ENCODE data around the gene DLGAP1. TPM values are rescaled to one million over a fixed set of nuclear protein-coding genes. Genes with fewer than 3 reads are reported as not detected.

Gene DLGAP1
- total RNA-seq, 1 experiment from 2014 or later, result 23.2 TPM

DNA sequence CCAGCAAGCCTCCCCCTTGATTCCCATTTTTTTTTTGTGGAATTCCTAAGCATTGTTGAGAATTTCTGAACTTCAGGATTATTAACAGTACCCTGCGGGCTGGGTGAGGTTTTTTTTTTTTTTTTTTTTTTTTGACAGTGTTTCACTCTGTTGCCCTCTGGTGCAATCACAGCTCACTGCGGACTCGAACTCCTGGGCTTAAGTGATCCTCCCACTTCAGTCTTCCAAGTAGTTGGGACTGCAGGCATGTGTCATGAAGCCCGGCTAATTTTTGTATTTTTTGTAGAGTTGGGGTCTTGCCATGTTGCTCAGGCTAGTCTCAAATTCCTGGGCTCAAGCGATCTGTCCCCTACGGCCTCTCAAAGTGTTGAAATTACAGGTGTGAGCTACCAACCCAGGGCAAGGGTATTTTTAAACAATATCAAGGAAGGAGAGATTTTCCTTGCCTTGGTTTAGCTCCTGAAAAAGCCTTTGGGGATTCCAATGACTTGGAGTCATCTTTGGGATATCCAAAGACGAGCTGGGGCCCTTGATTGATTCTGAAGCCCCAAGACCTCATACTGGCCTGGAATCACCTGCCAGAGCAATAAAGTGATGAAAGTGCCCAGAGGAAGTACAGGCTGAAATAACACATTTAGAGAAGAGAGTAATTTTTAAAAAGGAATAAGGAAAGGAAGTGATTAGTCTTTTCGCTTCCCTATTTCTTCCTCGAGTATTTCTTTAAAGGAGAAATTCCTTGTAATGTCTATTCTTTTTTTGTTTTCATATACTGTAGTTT is 764.9 kb downstream of the DLGAP1 start:
- no peak overlapping the region for H3K27ac ChIP-seq (ENCODE audit: insufficient read length, low read depth, low read length)
- H3K79me2 ChIP-seq (ENCODE audit: insufficient read depth, low read length), result no peaks in the 10 kb centered on the region
- H3K4ac ChIP-seq (ENCODE audit: low read depth, low read length), result no peak overlapping the region
- H3K9me3 ChIP-seq (ENCODE audit: control insufficient read depth, low read depth, low read length), result no peaks in the 10 kb centered on the region
- H3K23me2 ChIP-seq (ENCODE audit: insufficient read length, low read depth, low read length, poor library complexity, severe bottlenecking), result no peaks in the 10 kb centered on the region
- no peak overlapping the region for H2BK120ac ChIP-seq (ENCODE audit: low read depth, low read length, poor library complexity, severe bottlenecking)
- no peak overlapping the region for H3T11ph ChIP-seq (ENCODE audit: low read length)
- DNase-seq, result peak; percentile 38
- peaks cover 3 to 7% of the 10 kb centered on the region in 2 experiments; a peak in 4 of 5 replicates for H3K9me3 Mint-ChIP-seq
- peaks cover 11 to 18% of the 10 kb centered on the region in 2 experiments for H3K4me1 Mint-ChIP-seq
- no peak overlapping the region for H3K23ac ChIP-seq (ENCODE audit: insufficient read length, low read depth, low read length)
- no peak overlapping the region for H2BK15ac ChIP-seq (ENCODE audit: low read depth, low read length)
- no peaks in the 10 kb centered on the region for H3K27me3 ChIP-seq (ENCODE audit: insufficient read depth, low read length)
- no peaks in the 10 kb centered on the region for H3K79me1 ChIP-seq (ENCODE audit: insufficient read depth, low read depth, low read length, poor library complexity, severe bottlenecking)
- no peak overlapping the region for H3K56ac ChIP-seq (ENCODE audit: insufficient read length, low read depth, low read length)
- no peak; the same call in 1 of the 3 replicates for TF ChIP-seq CTCF (conservative IDR thresholded peaks at IDR 0.05)
- no peak overlapping the region for H2AFZ ChIP-seq (ENCODE audit: low read length)
- H4K5ac ChIP-seq (ENCODE audit: insufficient read length, low read depth, low read length), result no peak overlapping the region
- H3K9ac ChIP-seq (ENCODE audit: extremely low read depth, insufficient read length, low read length), result no peak overlapping the region
- H3K27ac Mint-ChIP-seq, result peak overlapping the region in 2 of 3 experiments; percentile 69 to 73; a peak in 3 of 7 replicates
- no peak overlapping the region for H3K14ac ChIP-seq (ENCODE audit: insufficient read depth, low read length)
- WGBS (ENCODE audit: extremely low coverage, insufficient read length, low lambda C conversion rate), result no CpG with 5 or more reads among the region's 9 CpGs
- no peak overlapping the region for H2AK5ac ChIP-seq (ENCODE audit: insufficient read length, low read length)
- no peak overlapping the region for H2BK5ac ChIP-seq (ENCODE audit: insufficient read length, low read length)
- no peaks in the 10 kb centered on the region for H3K4me1 ChIP-seq (ENCODE audit: insufficient read depth, low read length)
- no peaks in the 10 kb centered on the region for H3K27me3 Mint-ChIP-seq (ENCODE audit: low read depth)
- H3K36me3 Mint-ChIP-seq (ENCODE audit: insufficient read depth in 1 of 3, low read depth in 3 of 3), result peaks cover 8 to 12% (median 11%) of the 10 kb centered on the region in 3 experiments
- H4K8ac ChIP-seq (replicated peaks; ENCODE audit: insufficient read length, low read depth, low read length), result no peak overlapping the region
- no peak overlapping the region for H4K91ac ChIP-seq (ENCODE audit: insufficient read length, low read depth, low read length)
- H4K20me1 ChIP-seq (ENCODE audit: control insufficient read depth, insufficient read depth, insufficient read length), result no peaks in the 10 kb centered on the region
- no peak overlapping the region for H3K18ac ChIP-seq (ENCODE audit: insufficient read length, low read depth, low read length)
- no peak overlapping the region for H2BK12ac ChIP-seq (ENCODE audit: insufficient read length, low read depth, low read length)
- H3K4me3 Mint-ChIP-seq, result no peak overlapping the region
- H3K4me2 ChIP-seq (ENCODE audit: insufficient read depth, insufficient read length, low read length), result no peak overlapping the region
- no peak overlapping the region for H2BK20ac ChIP-seq (ENCODE audit: low read depth, low read length, poor library complexity, severe bottlenecking)
